ENCODE measurements around the gene NCOA7.

Gene NCOA7

DNA sequence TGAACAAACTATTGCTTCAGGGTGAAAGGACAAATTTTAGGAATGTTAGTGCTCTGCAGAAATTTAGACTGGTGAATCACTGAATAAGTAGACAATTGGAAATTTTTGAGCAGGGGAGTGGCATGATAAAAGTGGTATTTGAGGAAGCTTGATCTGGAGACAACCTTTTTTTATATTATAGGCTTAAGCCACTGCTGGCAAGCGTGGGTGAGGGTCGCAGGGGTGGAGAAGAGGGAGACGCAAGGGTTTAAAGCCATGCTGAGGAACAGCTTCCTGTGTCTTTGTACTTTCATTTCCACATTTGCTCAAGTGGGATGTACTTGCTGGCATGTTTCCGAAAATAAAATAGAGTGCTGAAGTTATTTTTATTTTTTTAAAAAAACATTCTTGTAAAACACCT lies 23.7 kb downstream of the NCOA7 start:
- no peak for DNase-seq (ENCODE audit: low read depth)

DNA sequence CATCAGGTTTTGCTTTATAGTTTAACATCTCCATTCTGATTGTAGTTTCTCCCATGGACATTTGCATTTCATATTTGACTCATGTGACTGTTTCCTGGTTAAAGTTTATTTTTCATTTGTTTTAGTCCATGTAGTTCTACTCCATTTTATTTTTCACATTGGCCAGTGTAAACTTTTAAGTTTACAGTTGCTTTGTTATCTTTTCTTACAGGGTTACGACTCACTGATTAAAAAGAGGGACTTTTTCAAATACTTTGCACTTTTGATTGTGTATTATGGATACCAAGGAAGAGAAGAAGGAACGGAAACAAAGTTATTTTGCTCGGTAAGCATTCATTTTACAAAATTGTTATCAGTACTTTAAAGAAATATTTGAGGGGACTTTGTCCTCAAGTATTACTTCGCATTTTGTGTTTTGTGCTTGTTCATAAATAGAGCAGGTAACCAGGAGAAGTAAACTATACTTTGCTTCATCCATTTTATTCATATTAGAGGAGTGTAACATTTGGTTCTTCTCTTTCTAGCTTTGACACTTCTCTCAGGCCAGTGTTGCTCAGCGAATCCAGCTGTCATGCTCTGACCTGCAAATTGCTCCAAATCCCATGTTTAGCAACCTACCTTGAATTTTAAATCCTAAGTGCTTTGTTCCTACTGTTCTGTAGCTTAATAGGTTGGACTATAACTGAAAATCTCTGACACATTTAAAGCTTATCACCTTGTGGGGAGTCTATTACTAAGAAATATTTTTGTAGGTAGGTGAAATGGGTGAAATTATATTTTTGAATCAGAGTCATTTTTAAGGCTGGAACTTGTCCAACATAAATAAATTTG lies 24.5 kb downstream of the NCOA7 start:
- no peak for DNase-seq (ENCODE audit: low read depth)

DNA sequence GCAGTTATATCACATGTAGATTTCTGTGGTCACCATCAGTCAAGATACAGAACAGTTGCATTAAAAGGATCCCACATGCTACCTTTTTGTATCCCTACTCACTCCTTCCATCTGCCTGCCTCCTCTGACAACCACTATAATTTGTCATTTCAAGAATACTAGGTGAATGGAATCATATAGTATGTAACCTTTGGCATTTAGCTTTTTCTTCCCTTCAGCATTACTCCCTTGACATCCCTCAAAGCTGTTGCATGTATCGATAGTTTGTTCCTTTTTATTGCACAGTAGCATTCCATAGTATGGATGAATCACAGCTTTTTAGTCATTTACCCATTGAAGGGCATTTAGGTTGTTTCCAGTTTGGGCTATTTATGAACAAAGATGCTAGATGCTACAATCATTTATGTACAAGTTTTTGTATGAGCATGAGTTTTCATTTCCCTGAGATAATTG lies 26.1 kb downstream of the NCOA7 start:
- DNase-seq (ENCODE audit: low read depth) = no peak

DNA sequence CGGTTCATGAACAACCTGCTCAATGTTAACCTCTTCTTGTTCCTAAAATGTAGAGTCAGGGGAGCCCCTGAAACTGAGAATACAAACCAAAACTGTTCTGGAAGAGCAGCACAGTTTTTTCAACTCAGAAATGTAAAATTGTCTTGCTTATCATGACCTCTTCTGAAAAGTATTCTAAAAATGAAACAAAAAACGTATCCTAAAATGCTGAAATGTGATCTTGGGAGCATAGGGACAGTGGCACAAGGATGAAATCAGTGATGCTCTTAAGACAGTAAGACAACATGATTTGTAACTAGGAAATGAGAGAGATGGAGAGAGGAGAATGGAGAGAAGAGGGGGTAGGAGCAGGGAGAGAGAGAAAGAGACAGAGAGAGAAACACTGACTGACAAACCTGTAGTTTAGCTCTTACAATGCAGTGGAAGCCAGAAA lies 27.5 kb downstream of the NCOA7 start:
- no peak for DNase-seq (ENCODE audit: low read depth)

DNA sequence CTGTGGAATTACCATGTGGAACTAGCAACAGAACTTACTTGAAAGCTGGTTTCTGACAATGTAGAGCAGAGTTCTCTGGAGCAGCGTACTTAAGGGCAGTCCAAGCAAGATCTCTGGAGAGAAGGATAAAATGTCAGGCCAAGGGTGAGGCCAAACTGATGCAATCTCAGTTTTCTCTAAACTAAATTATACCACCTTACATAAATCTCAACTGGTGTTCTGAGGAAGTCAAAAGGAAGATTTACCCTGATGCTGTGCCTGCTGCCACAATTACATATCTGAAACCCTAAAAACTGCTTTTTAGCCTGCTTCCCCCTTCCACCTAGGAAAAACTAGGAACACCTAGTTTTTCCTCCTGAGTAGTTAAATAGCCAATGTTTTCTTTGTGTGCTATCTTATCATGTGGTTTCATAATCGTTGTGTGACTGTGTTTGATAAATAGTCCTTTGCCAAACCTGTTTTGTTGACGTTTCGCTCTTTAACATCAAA lies 28.1 kb downstream of the NCOA7 start:
- no peak for DNase-seq (ENCODE audit: low read depth)

DNA sequence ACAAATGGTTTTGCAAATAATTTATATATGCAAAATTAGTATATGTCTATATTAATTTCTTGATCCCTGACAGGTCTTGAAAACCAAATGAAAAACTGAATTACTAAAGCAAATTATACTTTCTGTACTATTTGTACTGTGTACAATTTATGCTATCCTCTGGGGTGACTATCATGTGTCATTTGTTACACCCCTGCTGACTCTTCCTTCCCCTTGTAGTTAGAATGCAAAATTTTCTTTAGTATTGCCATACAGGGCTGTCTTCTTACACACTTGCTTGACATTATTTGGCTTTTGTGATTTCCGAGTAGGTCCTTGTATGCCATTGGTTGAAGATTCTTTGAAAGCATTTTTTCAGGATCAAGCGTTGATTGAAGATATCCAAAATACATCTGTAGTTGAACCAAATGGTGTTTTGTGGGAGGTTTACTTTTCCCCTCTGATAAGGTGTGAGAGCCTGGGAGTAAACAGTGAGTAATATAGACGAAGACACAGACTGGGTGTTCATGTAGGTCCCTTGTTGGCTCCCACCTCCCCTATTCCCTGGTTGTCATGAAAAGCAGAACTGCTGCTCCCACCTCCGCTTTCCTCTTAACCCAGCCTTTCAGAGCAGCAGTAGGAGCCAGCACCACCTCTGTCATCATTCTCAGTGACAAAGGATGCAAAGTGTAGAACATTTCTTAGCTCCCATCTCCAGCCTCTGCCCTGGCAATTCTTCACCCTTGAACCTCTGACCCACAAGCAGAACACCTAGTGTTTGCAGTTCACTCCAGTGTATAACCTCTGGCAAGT lies 29.0 kb downstream of the NCOA7 start:
- no peak for DNase-seq (ENCODE audit: low read depth)

DNA sequence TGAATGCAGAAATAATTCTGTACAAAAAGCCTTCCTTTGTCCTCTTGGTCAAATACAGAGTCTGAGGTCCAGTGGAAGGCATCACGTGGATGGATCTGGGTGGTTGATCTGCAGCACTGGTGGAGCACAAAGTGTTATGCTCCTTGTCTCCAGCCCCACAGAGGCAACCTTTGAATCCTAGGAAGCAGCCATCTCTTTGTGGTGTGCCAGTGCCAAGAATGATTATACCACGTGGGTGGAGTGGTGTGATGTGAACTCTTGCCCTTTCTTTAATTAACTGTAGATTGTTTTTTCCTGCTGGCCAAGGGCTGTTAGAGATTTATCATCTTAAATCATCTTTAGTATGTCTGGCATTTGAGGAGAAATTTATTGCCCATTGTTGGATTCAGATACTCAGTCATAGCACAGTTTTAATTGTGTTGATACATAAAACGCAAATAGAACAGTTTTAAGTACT lies 31.1 kb downstream of the NCOA7 start:
- DNase-seq (ENCODE audit: low read depth) = no peak

DNA sequence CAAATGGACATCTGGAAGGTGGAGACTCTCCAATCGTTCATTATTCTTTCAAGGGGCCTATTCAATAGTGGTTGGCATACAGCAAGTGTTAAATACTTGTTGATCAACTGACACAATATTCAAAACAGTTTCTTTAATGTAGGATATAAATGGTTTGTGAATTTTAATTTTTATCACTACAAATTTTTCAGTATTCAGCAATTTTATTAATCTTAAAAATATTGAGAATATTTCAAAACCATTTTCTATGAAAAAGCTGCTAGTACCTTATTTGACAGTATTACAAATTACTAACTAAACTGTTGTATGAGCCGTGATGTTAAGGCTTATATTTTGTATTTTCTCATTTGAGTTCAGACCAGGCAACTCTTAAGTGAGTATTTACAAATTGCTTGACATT lies 32.4 kb downstream of the NCOA7 start:
- DNase-seq (ENCODE audit: low read depth) = no peak

DNA sequence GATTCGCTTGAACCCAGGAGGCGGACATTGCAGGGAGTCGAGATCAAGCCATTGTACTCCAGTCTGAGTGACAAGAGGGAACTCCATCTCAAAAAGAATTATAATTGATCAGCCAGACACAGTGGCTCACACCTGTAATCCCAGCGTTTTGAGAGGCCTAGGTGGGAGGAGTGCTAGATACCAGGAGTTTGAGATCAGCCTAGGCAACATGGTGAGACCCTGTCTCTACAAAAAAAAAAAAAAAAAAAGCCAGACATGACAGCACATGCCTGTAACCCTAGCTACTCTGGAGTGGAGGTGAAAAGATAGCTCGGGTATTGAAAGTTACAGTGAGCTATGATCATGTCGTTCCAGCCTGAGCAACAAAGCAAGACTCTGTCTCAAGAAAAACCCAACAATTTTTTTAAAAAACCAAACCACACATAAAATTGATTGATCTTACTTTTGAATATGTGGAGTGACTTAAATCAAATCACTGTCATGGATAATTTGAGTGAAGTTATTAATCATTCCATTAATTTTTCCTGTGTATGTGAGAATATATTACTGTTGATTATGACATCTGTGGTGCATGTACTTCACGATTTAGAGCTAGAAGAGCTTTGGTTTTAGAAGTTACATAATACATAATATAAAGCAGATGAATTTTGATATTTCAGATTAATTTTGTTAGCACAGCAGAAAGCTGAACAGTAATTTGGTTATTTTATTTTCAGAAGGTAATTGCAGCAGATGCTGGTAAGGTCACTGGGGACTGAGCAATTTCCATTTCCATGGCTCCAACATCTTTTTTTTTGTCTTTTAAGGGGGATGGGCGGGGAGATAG lies 34.4 kb downstream of the NCOA7 start:
- DNase-seq (ENCODE audit: low read depth) = no peak

DNA sequence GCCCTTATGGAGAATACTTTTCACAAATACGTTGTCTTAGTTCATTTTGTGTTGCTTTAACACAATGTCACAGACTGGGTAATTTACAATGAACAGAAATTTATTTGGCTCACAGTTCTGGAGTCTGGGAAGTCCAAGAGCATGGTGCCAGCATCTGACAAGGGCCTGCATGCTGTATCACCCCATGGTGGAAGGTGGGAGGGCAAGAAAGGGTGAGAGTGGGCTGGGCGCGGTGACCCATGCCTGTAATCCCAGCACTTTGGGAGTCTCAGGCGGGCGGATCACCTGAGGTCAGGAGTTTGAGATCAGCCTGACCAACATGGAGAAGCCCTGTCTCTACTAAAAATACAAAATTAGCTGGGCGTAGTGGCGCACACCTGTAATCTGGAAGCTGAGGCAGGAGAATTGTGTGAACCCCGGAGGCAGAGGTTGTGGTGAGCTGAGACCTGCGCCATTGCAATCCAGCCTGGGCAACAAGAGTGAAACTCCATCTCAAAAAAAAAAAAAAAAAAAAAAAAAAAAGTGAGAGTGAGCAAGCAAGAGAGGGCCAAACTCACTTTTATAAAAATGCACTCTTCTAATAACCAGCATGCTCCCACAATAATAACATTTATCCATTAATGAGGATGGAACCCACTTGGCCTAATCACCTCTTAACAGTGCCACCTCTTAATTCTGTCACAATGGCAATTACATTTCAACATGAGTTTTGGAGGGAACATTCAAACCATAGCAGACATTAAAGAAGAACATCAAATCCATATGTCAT lies 36.1 kb downstream of the NCOA7 start:
- DNase-seq (ENCODE audit: low read depth) = no peak

DNA sequence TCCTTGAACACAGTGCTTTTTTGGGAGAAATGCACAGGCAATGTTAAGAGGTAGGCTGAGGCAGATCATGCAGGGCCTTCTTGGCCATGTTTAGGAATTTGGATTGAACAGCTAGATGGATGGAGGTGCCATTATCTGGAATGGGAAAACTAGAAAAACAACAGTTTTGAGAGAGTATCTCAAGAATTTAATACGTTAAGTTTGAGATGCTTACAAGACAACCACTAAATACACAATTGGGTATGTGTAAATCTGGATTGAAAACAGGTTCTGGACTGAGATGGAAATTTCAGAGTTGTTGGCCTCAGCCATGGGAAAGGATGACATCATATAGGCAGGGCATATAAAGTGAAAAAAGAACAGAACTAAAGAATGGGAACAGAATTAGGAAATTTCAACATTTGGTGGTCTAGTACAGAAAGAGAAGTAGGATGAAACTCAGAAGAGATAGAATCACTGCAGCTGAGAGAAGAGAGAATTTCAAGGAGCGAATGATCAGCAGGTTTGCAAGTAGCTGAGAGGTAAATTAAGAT lies 37.1 kb downstream of the NCOA7 start:
- no peak for DNase-seq (ENCODE audit: low read depth)

DNA sequence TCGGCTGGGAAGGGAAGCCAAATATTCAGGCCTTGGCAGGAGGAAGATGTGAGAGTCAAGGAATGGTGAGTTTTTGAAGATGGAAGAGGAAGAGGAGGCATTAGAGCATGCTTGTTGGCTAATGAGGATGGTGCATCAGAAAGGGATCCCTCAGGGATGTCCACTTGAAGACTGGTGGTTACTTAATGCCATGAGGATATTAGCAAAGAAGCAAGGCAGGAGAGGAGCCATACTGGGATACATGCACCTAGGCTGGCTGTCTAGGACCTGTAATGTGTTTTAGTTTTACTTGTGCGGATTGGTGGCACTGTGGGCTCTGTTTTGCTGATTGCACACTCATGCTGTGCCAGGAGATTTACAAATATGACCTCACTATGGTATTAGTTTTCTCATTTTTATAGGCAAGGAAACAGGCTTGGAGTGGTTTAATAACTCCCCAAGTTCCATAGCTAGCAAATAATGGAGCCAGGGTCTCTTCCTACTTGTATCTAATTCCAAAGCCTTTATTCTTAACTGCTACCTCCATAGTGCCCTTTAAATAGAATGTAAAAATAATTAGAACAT lies 37.8 kb downstream of the NCOA7 start:
- no peak for DNase-seq (ENCODE audit: low read depth)

DNA sequence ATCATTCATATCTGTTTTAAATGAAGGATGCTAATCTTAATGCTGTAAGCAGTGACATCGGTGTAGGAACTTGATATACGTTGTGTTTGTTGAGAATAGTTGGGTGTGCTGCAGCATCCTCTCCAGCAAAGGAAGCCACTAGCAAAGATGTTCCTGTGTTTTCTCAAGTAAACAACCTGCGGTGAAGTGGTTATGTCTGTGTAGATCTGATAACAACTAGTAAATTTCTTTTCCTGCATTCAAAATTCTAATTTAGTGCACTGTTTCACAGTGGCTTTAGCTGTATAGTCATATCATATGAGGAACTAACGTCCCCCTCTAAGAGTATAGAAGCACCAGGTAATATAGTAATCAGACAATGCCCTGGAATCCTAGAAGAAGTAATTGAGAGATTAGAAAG lies 38.7 kb downstream of the NCOA7 start:
- no peak for DNase-seq (ENCODE audit: low read depth)

DNA sequence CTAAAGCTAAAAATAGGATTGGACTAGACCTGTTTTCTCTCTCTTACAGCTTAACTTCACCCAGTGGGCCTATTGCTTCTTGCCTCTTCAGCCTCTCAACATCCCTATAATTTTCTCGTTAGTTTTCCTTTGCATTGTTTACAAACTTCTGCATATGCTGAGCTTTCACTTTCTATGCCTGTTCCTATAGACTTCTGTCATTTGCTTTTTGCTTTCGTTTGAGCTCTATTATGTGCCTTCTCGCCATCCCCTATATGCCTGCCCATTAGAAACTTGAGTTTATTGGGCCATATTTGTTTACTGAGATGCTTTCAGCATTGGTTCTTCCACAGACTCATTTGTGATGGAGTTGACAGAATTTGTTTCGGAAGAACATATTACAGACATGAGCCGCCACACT lies 40.9 kb downstream of the NCOA7 start:
- DNase-seq (ENCODE audit: low read depth) = no peak

DNA sequence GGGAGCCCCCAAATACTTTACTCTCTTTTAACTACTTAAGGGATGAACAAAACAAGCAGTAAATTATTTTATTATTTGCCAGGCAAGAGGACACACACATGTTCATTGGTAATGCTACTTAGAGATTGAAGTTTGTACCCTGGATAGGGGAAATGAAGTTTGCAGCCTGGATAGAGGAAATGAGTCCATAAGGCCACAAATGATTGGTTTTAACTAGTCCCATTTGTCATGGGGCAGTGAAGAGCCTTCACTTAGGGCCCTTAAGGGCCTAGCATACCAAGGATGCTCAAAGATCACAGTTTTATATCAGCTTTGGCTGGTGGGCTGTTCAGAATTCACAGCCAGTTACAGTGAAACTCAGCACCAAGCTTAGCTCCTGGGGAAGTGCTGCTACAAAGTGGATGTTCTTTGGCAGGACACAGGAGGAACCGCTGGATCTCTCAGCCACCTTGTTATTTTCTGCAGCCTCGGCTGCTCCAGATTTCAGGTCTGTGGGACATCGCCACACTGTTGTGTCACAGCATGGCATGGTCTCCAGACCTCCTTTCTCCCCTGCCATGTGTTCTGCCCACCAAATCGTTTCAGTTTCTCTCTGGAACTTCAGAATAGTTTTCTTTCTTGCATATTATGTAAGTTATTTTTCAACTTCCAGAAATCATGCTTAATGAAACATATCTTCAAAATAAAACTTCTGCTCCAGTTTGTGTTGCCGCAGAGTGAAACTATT lies 41.8 kb downstream of the NCOA7 start:
- DNase-seq (ENCODE audit: low read depth) = no peak

DNA sequence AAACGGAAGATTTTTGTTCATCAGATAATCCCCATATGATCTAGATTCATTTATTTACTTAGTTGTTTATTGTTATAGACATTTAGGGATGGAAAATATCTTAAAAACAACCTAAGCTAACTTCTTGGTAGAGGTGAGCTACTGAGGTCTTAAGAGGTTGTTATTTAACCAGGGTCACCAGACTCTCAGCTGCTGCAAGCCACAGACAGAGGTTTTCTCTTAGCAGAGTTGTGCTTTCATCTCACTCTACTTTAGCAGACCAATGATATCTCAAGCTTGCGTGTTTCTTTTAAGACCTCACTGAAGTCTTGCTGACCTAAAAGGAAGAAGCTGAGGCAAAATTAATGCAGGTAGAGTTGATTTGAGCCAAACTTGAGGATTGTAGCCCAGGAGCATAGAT lies 43.6 kb downstream of the NCOA7 start:
- no peak for DNase-seq (ENCODE audit: low read depth)

DNA sequence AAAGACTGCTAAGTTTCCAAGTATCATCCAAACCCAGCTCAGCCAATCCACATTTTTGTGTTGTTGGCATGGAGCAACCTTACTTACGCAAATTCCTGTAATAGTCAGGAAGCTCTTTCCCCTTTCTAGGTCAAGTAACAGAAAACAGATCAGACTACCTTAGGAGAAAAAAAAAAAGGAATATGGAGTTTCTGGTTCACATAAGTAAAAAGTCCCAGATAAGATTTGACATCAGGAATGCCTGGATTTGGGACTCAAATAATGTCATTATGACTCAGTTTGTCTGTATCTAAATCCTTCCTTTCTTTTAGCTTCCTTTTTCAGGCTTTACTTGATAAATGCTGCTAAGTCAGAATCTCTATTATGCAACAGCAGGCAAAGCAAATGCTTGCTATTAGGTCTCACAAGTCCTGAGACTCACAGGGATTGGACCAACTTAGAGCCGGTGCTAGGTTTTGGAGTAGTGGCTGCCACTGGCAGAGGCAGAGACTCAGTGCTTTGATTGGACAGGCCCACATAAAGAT lies 44.5 kb downstream of the NCOA7 start:
- DNase-seq (ENCODE audit: low read depth) = no peak

DNA sequence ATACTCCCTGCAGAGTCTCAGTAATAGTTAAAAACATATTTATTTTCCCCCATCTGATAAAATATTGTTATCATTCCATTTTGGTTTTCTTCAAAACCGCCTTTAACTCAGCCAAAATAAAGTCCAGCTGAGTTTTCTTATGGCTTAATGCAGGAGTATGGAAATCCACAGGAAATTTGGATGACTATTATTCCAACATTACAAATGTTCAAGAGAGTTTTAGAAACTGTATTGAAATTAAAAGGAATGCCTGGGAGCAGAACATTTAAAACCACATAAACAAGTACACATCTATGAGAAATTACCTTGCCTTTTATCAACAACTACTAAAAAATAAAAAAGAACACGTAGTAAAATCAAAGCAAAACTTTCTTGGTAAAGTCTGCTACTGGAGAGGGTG lies 45.7 kb downstream of the NCOA7 start:
- DNase-seq (ENCODE audit: low read depth) = no peak

DNA sequence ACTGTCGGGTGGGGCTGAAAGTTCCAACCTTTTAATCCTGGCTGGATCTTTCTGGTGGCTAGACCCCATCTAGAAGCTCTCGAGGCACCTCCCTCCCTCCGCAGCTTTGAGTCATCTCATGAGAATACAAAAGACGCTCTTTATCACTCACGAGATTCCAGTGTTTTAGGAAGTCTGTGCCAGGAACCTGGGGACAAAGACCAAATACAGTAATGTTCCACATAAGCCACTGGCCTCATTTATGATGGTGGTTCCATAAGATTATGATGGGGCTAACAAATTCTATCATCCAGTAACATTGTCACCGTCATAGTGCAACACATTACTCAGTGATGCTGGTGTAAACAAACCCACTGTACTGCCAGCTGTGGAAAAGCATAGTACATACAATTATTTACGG lies 48.7 kb downstream of the NCOA7 start:
- DNase-seq (ENCODE audit: low read depth) = no peak

DNA sequence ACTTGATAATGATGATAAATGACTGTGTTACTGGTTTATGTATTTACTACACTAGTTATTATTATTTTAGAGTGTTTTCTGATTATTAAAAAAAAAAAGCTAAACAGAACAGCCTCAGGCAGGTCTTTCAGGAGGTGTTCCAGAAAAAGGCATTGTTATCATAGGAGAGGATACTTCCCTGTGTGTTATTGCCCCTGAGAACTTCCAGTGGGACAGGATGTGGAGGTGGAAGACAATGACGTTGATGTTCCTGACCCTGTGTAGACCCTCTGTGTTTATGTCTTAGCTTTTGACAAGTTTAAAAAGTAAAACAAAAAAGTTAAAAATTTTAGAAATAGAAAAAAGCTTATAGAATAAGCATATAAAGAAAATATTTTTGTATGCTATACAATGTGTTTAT lies 49.1 kb downstream of the NCOA7 start:
- no peak for DNase-seq (ENCODE audit: low read depth)

Measured in HS-5 (cell line).